ENCODE measurements around the gene ACTL10.

DNA sequence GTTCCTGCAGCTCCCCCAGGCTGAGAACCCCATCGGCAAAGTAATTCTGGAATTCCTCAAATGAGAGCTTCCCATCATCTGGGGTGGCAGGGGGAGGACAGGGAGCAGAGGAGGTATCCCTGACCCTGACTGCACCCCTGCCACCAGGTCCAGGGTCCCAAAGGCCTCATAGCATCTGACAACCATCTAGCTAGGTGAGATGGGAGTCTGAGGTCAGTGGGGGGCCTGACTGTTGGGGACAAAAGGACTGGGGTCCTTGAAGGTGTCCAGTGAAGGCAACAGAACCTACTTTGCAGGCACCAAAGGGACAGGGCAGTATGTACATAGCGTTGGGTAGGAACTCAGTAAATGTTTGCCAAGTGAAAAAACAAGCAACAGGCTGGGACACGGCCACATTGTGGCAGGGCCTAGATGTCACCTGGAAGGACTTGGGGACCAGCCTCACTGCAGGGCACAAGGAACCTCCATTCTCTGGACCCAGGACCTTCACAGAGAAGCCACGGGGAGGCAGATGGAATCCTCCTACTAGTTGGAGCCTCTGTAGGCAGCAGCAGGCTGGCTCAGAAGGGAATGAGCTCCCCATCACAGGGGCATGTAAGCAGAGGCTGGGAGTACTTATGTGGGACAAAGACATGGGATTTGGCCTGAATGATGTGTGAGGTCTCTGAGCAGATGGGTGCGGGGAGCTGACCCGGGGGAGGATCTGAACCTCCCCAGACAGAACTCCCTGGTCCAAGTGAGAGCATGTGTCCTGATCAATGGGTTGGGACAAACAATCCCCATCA is 4.2 kb downstream of the ACTL10 start:
- no peak for TF ChIP-seq MYC (IDR thresholded peaks at IDR 0.05; ENCODE audit: low read depth, low read length)
- no peak for TF ChIP-seq CTCF (IDR thresholded peaks at IDR 0.05; ENCODE audit: low read depth, low read length)
- no peak for TF ChIP-seq POLR2A (IDR thresholded peaks at IDR 0.05; ENCODE audit: extremely low read depth, insufficient read length)

Measured in NB4 (cell line).